HG03097 (cell line): ENCODE results near the gene ZNF385C.
"Not testable (repeated sequence)": the region's sequence is repeated elsewhere in the genome, so short reads cannot be mapped to it uniquely, and the experiment has no call there.

Experiments
- ATAC-seq: cut with Tn5 transposase; IDR thresholded peaks from one replicate; pipeline ENCODE4 v1.9.1; 2021; ENCODE audit not compliant: unreplicated experiment, low FRiP score

The ZNF385C gene

GRCh38 chr17:42026857-42027589 lies 71.2 kb downstream of the ZNF385C start:
- no peak for ATAC-seq

DNA sequence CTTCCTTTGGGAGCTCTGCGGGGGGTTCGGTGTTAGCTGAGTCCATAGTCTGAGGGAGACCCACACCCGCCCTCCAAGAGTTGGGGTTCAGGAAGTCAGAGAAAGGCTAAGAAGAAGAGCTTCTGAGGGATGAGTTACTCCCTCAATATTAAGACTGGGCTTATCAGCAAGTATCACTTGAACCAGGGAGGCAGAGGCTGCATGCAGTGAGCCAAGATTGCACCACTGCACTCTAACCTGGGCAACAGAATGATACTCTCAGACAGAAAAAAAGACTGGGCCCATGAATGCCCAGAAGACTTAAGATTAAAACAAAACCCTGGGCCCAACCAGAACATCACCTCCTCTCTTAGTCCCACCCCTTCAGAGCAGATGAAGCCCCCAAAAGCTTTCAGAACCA lies 72.3 kb downstream of the ZNF385C start:
- ATAC-seq: no peak

- ATAC-seq: no peak
Observed at GRCh38 chr17:42025191-42025579, 73.1 kb downstream of the ZNF385C start.

DNA sequence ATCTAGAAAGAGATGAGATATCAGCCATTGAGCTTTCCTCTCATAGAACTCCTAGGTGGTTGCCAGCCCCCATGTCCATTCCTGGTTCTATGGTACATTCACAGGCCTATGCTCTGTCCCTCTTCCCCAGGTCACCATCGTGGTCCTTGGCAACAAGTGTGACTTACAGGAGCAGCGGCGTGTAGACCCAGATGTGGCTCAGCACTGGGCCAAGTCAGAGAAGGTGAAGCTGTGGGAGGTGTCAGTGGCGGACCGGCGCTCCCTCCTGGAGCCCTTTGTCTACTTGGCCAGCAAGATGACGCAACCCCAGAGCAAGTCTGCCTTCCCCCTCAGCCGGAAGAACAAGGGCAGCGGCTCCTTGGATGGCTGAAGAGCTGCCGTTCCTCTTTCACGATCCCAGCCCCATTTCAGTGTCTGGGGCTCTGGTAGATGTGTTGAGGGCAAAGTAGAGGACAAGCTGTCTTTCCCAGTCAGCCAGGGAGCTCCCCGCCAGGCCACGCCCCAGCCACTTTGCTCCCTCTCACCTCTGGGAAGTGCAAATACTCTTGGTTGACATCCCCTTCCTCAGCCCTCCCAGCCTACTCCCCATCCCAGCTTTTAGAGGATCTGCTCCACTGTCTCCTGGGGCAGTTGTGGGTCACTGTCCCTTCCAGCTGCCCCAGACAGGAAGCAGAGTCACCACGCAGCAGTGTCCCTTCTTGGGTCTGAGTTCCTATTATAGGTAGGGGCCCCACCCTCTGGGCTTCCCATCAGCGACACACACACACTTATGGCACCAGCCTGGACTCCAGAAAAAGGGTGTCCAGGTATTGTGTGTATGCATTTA lies 74.5 kb downstream of the ZNF385C start:
- no peak for ATAC-seq

GRCh38 chr17:42020845-42021244 lies 77.4 kb downstream of the ZNF385C start:
- ATAC-seq: not testable (repeated sequence)

DNA sequence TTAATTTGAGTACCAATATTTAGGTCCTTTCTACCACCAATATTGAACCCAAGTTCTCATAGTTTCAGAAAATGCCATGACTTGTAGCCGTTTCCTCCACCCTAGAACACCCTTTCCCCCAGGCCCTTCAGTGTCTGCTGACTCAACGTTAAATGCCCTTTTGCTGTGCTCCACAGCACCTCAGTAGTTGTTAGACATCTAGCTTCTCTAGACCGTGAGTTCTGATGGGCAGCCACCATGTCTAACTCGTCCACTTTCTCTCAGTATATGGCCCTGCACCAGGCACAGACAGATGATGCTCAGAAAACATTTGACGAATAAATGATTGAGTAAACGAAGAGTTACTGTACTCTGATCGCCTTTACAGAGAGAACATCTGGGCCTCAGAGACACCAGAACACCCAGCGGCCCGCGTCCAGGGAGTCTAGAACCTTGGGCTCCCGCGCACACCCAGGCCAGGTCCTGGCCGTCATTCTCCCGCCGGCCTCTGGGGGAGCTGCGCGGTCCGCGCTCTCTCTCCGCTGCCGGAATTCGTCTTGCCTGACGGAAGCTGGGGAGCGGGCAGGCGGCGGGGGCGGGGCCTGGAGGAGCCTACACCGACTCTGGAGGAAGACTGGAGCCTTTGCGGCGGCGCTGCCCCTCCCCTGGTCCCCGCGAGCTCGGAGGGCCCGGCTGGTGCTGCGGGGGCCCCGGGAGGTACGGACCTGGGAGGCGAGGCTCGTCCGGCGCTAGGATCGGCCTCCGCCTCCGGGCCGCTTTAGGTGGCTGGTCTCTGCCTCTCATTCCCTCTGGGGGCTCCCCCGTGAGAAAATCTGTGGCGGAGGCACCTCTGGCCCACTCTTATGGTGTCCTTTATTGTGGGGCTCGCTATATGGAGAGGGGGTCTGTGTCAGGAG lies 78.5 kb downstream of the ZNF385C start, which contains the start of gene NKIRAS2:
Gene NKIRAS2 (plus strand): TSS at position 582 of the 896 bp plus-strand sequence. CDS start 1,488 bp downstream, outside the sequence.
- ATAC-seq: peak; percentile 58

DNA sequence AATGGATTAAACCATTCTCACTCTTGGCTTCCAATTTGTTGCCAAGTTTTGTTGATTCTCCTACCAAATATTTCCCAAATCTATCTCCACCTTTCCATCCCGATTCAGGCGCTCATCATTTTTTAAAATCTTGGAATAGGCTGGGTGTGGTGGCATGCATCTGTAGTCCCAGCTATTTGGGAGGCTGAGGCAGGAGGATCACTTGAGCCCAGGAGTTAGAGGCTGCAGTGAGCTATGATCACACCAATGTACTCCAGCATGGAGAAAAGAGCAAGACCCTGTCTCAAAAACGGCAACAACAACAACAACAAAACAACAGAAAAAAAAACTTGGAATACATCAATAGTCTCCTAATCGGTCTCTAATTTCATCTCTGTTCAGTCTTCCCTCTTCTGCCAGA lies 79.3 kb downstream of the ZNF385C start:
- ATAC-seq: no peak

DNA sequence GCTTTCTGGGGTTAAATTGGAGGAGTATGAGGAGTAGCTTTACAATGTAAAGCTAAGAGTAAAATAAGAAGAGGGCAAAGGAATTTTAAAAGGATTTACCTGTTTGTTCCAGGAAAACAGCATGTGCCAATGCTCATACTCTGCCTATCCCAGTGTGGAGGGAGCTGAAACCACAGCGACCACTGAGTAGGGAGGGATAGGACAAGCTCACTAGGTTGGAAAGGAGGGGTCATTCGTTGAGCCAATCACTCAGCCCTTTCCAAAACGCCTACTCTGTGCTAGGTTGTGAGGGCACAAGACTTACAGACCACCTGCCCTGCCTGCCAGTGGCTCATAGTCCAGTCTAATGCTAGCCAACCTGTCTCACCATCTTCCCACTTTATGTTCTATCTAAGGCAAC lies 79.9 kb downstream of the ZNF385C start:
- no peak for ATAC-seq

DNA sequence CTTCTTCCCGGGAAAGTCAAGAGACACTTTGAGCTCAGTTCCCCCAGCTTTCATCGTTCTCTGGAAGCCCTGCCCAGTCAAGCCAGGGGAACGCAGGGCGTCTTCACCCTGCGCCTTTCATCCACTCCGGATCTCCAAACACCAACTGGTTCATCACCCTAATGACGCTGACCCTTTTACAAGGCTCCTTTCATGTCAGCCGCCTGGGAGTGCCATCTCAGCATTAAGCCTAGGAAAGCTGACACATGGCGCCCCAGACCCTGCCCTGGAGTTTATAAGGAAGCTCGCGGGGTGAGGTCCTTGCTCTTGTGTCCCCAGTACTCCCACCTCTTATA lies 80.4 kb downstream of the ZNF385C start:
- no peak for ATAC-seq

- peak; percentile 78 for ATAC-seq
Observed at GRCh38 chr17:42016941-42017865, 81.1 kb downstream of the ZNF385C start, which contains the start of gene DNAJC7. Gene DNAJC7 (minus strand): TSS chr17:42017439. CDS start chr17:42017416, 23 bp downstream.

DNA sequence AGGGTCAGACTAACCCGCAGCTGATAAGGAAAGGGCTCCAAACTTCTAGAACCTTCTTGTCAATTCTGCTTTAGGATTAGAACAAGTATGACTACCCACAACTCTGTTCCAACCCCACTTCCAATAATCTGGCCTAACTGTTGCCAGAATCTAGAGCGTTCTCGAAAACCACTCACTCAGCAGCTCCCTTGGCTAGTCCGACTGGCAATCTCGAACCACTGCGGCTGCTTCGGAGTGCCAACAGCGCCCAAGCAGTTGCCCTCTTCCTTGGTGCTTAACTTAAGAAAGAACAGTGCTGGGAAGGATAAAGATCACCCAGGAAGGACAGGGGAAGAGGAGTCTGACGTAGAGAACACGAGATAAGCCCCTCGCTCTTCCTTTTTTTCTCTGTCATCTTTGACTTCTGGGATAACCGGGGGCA lies 81.9 kb downstream of the ZNF385C start:
- no peak for ATAC-seq

DNA sequence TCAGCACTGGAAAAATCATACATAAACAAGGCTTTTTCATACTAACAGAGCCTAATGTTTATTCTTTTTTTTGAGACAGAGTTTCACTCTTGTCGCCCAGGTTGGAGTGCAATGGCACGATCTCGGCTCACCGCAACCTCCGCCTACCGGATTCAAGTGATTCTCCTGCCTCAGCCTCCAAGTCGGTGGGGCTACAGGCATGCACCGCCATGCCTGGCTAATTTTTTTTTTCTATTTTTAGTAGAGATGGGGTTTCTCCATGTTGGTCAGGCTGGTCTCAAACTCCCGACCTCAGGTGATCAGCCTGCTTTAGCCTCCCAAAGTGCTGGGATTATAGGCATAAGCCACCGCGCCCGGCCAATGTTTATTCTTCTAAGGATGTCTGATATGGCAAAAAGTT lies 84.5 kb downstream of the ZNF385C start:
- ATAC-seq: not testable (repeated sequence)

GRCh38 chr17:42012363-42012762 lies 85.9 kb downstream of the ZNF385C start:
- not testable (repeated sequence) for ATAC-seq

- no peak for ATAC-seq
Observed at GRCh38 chr17:42010898-42011516, 87.3 kb downstream of the ZNF385C start.

DNA sequence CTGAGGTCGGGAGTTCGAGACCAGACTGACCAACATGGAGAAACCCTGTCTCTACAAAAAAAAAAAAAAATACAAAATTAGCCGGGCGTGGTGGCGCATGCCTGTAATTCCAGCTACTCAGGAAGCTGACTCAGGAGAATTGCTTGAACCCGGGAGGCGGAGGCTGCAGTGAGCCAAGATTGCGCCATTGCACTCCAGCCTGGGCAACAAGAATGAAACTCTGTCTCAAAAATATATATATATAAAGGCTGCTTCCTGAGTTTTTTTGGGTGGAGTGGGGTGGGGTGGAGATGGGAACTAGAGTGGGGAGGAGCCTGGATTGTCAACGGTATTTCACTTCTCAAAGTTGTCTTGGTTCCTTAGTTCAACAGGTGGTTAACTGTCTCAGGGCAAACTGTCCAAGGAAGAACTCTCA lies 88.0 kb downstream of the ZNF385C start:
- ATAC-seq: not testable (repeated sequence)

GRCh38 chr17:42009170-42009569 lies 89.1 kb downstream of the ZNF385C start:
- no peak for ATAC-seq

DNA sequence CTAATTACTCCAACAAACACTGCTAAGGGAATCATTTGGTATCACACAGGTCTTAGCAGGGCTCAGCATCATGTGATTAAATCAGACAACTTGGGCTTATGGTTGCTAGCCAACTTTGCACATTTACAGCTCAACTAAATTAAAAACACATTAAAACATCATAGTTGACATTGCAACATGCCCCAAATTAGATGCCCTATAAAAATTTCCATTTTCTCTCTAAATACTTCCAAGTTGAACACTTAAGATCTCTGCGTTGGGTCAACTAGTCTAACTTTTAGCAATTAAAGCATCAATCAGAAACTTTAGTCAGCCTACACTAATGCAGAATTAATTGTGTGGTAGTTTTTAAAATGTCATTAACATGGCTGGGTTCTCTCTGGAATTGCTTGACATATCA lies 93.1 kb downstream of the ZNF385C start:
- ATAC-seq: no peak

GRCh38 chr17:42002792-42003301 lies 95.4 kb downstream of the ZNF385C start:
- ATAC-seq: no peak

DNA sequence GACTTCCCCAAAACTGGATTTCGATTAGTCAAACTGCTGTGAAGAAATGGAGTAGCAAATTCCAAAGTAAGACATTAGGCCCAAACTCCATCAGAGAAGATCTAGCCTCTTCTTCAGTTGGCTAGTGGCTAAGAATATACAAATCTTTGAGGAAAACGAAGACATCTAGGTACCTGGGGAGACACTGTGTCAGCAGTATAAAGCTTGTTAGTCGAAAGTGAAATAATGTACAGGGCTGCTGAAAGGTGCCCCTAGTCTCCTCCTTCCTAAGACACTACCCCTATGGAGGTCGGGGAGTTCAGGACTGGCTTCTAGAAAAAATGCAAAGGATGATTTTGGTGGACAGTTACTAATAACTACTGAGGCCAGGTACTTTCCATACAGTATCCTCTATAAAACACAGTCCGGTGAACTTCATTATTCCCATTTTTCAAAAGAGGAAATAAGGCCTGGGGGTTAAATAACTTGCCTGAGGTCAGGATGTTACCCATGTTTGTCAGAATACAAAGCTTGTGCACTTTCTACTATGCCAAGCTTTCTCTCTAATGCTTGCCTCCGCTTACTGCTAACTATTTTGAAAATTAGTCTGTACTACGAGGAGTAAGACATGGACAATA lies 96.0 kb downstream of the ZNF385C start:
- no peak for ATAC-seq
